HepG2 (cell line): ENCODE data around the gene CTDP1. TPM values are rescaled to one million over a fixed set of nuclear protein-coding genes. Genes with fewer than 3 reads are reported as not detected.
"Not testable (repeated sequence)": the region's sequence is repeated elsewhere in the genome, so short reads cannot be mapped to it uniquely, and the experiment has no call there.

Experiments used
- ATAC-seq: fragments of 200-7000 bp; cut with Tn5 transposase; 3 replicates; pipeline ENCODE4 v1.9.1; 2020; ENCODE audit warnings: mild to moderate bottlenecking, moderate library complexity
- BruUV-seq: library from RNA; stranded (reverse); fragments of 400-500 nt; replicated peaks from 2 replicates; lab custom pipeline; 2021; lab: Mats Ljungman, UMichigan
- CTCF ChIA-PET: fragments of 300-600 bp; formaldehyde crosslinking; extraction: SDS; loops from one replicate; lab custom pipeline; 2021; ENCODE audit warnings: low total read pairs, inconsistent platforms, low intra/inter-chr PET ratio; lab: Yijun Ruan, JAX
- POLR2A ChIA-PET: fragments of 350-600 bp; sonication (Branson Sonifier 250); formaldehyde crosslinking; loops from one replicate; lab custom pipeline; 2020; ENCODE audit warnings: antibody characterized with exemption, inconsistent platforms; lab: Yijun Ruan, JAX
- DNase-seq: peaks from one replicate; pipeline ENCODE4 v3.0.0-alpha.2; 2015; ENCODE audit warnings: low spot score
- FAIRE-seq: peaks from 3 replicates; lab custom pipeline; 2011; peaks lifted over from hg19 to GRCh38; lab: Jason Lieb, UNC
- H2AFZ ChIP-seq: one replicate; pipeline ENCODE4 v1.6.1; 2011; ENCODE audit warnings: low read length, inconsistent platforms
- H3K27ac ChIP-seq: fragments of 300-600 bp; 3 replicates; pipeline ENCODE4 v1.8.0; 2011; ENCODE audit warnings: mixed run types, mild to moderate bottlenecking, mixed read lengths, low read length, inconsistent platforms; ENCODE audit not compliant: insufficient read depth; ENCODE audit errors: extremely low read length
- H3K27me3 ChIP-seq, 2 experiments: fragments of 200-600 bp in 1 of 2; 2 replicates in 1 of 2; 3 replicates in 1 of 2; pipeline versions ENCODE4 v1.6.0 to v1.8.0; 2011; ENCODE audit warnings: low read length in 2 of 2, mild to moderate bottlenecking in 2 of 2, moderate library complexity in 2 of 2, inconsistent platforms in 1 of 2; ENCODE audit not compliant: insufficient read depth in 2 of 2, control insufficient read depth in 1 of 2
- H3K36me3 ChIP-seq, 2 experiments: fragments of 200-600 bp in 1 of 2; replicated peaks in 1 of 2; 2 replicates in 1 of 2; 3 replicates in 1 of 2; pipeline versions ENCODE4 v1.5.1 to v1.8.0; 2011; ENCODE audit warnings: low read length in 2 of 2, inconsistent platforms in 1 of 2; ENCODE audit not compliant: insufficient read depth in 2 of 2, control insufficient read depth in 1 of 2
- H3K4me1 ChIP-seq: 2 replicates; pipeline ENCODE4 v1.5.1; 2012; ENCODE audit warnings: low read length, inconsistent platforms; ENCODE audit not compliant: insufficient read depth
- H3K4me2 ChIP-seq: 2 replicates; pipeline ENCODE4 v1.6.0; 2011; ENCODE audit warnings: low read depth, low read length, inconsistent platforms
- H3K4me3 ChIP-seq, 3 experiments: fragments of 200-600 bp in 1 of 3; sonication (generic), shearing (Covaris generic) in 1 of 3; replicated peaks in 1 of 3; 2 replicates each; pipeline ENCODE4 v1.5.1; 2011 to 2016; ENCODE audit warnings: low read length in 3 of 3, inconsistent platforms in 2 of 3, low read depth in 2 of 3, mild to moderate bottlenecking in 2 of 3, control low read depth in 1 of 3, mixed read lengths in 1 of 3; ENCODE audit not compliant: insufficient read depth in 1 of 3
- H3K79me2 ChIP-seq: one replicate; pipeline ENCODE4 v1.6.1; 2011; ENCODE audit warnings: low read length, inconsistent platforms; ENCODE audit not compliant: insufficient read depth
- H3K9ac ChIP-seq: 2 replicates; pipeline ENCODE4 v1.6.0; 2011; ENCODE audit warnings: mild to moderate bottlenecking, low read depth, low read length, inconsistent platforms; ENCODE audit not compliant: insufficient read depth
- H3K9me3 ChIP-seq: 2 replicates; pipeline ENCODE4 v1.5.1; 2012; ENCODE audit warnings: mild to moderate bottlenecking, low read length
- H4K20me1 ChIP-seq: 2 replicates; pipeline ENCODE4 v1.6.0; 2011; ENCODE audit warnings: inconsistent platforms, mild to moderate bottlenecking, low read length, moderate library complexity; ENCODE audit not compliant: insufficient read depth
- AGO2 ChIP-seq: fragments of 200-400 bp; formaldehyde crosslinking; optimal IDR thresholded peaks from 2 replicates; pipeline ENCODE3; 2017; ENCODE audit warnings: mild to moderate bottlenecking, low read depth, low read length, moderate library complexity
- ZFX ChIP-seq: sonication (generic); formaldehyde crosslinking; IDR thresholded peaks from 2 replicates; pipeline ENCODE4 v1.4.0; 2020; ENCODE audit warnings: mild to moderate bottlenecking, low read depth, missing genetic modification reagents, moderate library complexity
- WGBS: methylation state at CpG from one replicate; pipeline ENCODE4 v1.1.6; 2017; ENCODE audit warnings: low lambda C conversion rate; 5-methylcytosine and 5-hydroxymethylcytosine counted together
- in situ Hi-C: cut with HindIII; loops from 2 replicates; pipeline ENCODE4 v1.10.0; 2017; ENCODE audit warnings: low pct_unique_long_range_greater_than_20kb; ENCODE audit not compliant: extremely low pct_ligation_motif_present
- intact Hi-C: fragments of 100-400 bp; cut with micrococcal nuclease; formaldehyde crosslinking; loops from one replicate; pipeline ENCODE4 v1.10.0; 2022; ENCODE audit not compliant: unreplicated experiment
- polyA plus RNA-seq, 8 experiments: library from polyadenylated mRNA; depleted of rRNA in 3 of 8; stranded (reverse) in 7 of 8; unstranded in 1 of 8; fragments of >200 nt; fragmentation: Illumina TruSeq in 4 of 8; extraction: Trizol in 4 of 8; gene quantifications; 2 replicates each; pipeline versions ENCODE4 v1.2.1 to v1.2.3, GENCODE V29; 2011 to 2016; ENCODE audit warnings: low read depth in 4 of 8, missing spikeins in 1 of 8, mixed read lengths in 1 of 8; ENCODE audit not compliant: insufficient read depth in 1 of 8
- total RNA-seq, 5 experiments: library from RNA; depleted of rRNA; stranded (reverse); fragments of >200 nt; fragmentation: Illumina TruSeq; extraction: Trizol; gene quantifications; 2 replicates each; pipeline ENCODE4 v1.2.3, GENCODE V29; 2016; ENCODE audit warnings: low read depth in 1 of 5

Gene CTDP1
- total and polyA plus RNA-seq, 2 of the 13 experiments (the other 11 are each of a cell fraction or from before 2014, with no cell fraction given) = 6.9 to 11.0 TPM

DNA sequence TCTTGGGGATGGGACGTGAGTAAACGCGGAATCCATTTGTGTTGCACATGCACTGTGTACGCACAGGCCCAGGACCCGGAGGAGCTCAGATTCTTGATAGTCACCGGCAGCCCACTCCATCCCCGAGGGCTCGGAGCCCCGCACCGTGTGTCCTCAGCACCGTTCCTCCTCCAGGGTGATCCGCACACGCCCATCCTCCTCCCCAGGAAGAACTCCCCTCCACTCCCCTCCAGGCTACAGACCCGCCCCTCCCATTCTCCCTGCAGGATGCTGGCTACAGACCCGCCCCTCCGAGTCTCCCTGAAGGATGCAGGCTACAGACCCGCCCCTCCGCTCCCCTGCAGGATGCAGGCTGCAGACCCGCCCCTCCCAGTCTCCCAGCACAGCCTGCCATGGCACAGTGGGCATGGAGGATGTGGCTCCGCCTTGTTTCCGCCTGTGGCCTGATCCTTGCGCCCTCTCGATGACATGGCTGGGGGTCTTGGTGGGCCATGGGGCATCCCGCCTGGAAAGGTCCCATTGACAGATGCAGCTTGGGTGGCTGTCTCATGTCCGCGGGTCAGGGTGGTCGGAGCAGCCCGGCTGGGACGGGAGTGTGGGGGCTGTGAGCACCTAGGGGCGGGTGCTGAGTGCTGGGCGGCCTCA is 14.1 kb downstream of the CTDP1 start:
- FAIRE-seq (no peak), DNase-seq (no peak)
- in situ Hi-C loops (no loop called here), intact Hi-C loops (no loop called here)
- Histone ChIP-seq H3K4me3 (no peak overlapping the region), H3K79me2 (peaks cover 27% of the 10 kb centered on the region)
- CTCF ChIA-PET = no interaction called here
- 93% methylated on average over 27 of the region's 31 CpGs for WGBS
- no peak for TF ChIP-seq ZFX (CRISPR knock-in tag)
- peak; percentile 22 for TF ChIP-seq AGO2
- TF ChIP-seq, all 625 proteins: peak for 1
- no TSS peak for BruUV-seq
- no peak for ATAC-seq
- H4K20me1 ChIP-seq = peaks cover 4% of the 10 kb centered on the region; the same call in 1 of the 2 replicates
- no peak overlapping the region for H3K27ac ChIP-seq
- H2AFZ ChIP-seq = no peak overlapping the region
- no peak overlapping the region for H3K4me2 ChIP-seq
- POLR2A ChIA-PET = no interaction called here
- H3K4me1 ChIP-seq = no peaks in the 10 kb centered on the region
- no peaks in the 10 kb centered on the region for H3K27me3 ChIP-seq
- peaks cover 5 to 25% of the 10 kb centered on the region in 2 experiments; a peak in 4 of 5 replicates for H3K36me3 ChIP-seq
- H3K9ac ChIP-seq = no peak overlapping the region
- H3K9me3 ChIP-seq = no peaks in the 10 kb centered on the region

DNA sequence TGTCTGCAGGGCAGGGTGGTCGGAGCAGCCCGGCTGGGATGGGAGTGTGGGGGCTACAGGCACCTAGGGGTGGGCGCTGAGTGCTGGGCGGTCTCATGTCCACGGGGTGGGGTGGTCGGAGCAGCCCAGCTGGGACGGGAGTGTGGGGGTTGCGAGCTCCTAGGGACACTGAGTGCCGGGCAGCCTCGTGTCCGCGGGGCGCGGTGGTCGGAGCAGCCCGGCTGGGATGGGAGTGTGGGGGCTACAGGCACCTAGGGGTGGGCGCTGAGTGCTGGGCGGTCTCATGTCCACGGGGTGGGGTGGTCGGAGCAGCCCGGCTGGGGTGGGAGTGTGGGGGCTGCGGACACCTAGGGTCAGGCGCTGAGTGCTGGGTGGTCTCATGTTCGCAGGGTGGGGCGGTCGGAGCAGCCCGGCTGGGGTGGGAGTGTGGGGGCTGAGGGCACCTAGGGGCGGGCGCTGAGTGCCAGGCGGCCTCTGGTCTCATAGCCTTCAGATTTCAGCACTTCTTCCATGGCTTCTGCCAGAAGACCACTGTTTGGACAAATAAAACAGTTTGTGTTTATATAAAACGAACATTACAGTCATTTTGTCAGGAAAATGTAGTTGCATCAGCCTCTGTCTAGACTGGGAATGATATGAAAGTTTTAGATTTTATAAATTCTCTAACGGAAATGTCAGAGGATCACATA is 14.7 kb downstream of the CTDP1 start:
- peaks cover 20% of the 10 kb centered on the region for H3K79me2 ChIP-seq
- 96% methylated on average over 14 of the region's 32 CpGs for WGBS
- ATAC-seq = not testable (repeated sequence)

More for the DNA sequence above, 14.7 kb downstream of the CTDP1 start:
- CTCF ChIA-PET, BruUV-seq, DNase-seq, H3K4me2 ChIP-seq, H3K4me3 ChIP-seq, H3K4me1 ChIP-seq, H4K20me1 ChIP-seq, H3K27ac ChIP-seq, intact Hi-C loops, H3K9me3 ChIP-seq, POLR2A ChIA-PET, H2AFZ ChIP-seq, in situ Hi-C loops, FAIRE-seq, H3K9ac ChIP-seq, H3K27me3 ChIP-seq: not testable (repeated sequence)
- H3K36me3 ChIP-seq = peaks cover 7 to 29% of the 10 kb centered on the region in 2 experiments; a peak in 4 of 5 replicates
